ENCODE measurements around the gene MYBPH. TPM values are rescaled to one million over a fixed set of nuclear protein-coding genes. Genes with fewer than 3 reads are reported as not detected.

MYBPH gene
- total and polyA plus RNA-seq, 10 of the 15 experiments (the other 5 are each of a cell fraction or from before 2014, with no cell fraction given) = 0.06 to 0.10 TPM; not detected in 8

DNA sequence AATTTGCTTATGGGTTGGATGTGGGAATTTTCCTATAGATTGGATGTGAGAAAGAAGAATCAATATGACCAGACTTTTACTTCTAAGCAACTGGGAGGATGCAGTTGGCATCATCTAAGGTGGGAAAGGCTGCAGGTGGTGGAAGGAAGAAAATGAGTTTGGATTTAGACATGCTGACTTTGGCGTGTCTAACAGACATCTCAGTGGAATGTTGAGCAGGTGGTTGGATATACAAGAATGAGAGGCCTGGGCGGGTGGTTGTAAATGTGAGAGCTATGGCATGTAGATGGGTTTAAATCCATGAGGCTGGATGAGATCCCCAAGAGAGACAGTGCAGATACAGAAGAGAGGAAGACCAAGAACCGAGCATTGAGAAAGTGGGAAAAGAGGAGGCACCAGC, 37.6 kb downstream of the MYBPH start (continued):
- TF ChIP-seq, protein P1, sequence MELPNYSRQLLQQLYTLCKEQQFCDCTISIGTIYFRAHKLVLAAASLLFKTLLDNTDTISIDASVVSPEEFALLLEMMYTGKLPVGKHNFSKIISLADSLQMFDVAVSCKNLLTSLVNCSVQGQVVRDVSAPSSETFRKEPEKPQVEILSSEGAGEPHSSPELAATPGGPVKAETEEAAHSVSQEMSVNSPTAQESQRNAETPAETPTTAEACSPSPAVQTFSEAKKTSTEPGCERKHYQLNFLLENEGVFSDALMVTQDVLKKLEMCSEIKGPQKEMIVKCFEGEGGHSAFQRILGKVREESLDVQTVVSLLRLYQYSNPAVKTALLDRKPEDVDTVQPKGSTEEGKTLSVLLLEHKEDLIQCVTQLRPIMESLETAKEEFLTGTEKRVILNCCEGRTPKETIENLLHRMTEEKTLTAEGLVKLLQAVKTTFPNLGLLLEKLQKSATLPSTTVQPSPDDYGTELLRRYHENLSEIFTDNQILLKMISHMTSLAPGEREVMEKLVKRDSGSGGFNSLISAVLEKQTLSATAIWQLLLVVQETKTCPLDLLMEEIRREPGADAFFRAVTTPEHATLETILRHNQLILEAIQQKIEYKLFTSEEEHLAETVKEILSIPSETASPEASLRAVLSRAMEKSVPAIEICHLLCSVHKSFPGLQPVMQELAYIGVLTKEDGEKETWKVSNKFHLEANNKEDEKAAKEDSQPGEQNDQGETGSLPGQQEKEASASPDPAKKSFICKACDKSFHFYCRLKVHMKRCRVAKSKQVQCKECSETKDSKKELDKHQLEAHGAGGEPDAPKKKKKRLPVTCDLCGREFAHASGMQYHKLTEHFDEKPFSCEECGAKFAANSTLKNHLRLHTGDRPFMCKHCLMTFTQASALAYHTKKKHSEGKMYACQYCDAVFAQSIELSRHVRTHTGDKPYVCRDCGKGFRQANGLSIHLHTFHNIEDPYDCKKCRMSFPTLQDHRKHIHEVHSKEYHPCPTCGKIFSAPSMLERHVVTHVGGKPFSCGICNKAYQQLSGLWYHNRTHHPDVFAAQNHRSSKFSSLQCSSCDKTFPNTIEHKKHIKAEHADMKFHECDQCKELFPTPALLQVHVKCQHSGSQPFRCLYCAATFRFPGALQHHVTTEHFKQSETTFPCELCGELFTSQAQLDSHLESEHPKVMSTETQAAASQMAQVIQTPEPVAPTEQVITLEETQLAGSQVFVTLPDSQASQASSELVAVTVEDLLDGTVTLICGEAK (IDR thresholded peaks at IDR 0.05; ENCODE audit: borderline replicate concordance) = no peak

DNA sequence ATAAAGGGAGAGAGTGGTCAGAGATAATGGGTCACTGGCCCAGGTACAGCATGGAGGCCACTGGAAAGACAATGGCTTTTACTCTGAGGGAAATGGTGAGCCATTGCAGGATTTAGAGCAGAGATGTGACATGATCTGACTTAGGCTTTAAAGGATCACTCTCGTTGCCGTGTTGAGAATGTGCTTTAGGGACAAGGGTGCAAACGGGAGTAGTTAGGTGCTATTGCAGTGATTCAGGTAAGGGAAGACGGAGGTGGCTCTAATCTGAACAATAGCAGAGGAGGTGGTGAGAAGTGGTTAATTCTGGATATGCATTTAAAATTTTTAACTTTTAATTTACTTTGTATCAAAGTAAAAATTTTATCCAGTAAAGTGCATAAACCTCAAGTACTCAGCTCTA, 38.3 kb downstream of the MYBPH start:
- in situ Hi-C loops (cut with MboI) = no loop called here
- TF ChIP-seq, protein P2, sequence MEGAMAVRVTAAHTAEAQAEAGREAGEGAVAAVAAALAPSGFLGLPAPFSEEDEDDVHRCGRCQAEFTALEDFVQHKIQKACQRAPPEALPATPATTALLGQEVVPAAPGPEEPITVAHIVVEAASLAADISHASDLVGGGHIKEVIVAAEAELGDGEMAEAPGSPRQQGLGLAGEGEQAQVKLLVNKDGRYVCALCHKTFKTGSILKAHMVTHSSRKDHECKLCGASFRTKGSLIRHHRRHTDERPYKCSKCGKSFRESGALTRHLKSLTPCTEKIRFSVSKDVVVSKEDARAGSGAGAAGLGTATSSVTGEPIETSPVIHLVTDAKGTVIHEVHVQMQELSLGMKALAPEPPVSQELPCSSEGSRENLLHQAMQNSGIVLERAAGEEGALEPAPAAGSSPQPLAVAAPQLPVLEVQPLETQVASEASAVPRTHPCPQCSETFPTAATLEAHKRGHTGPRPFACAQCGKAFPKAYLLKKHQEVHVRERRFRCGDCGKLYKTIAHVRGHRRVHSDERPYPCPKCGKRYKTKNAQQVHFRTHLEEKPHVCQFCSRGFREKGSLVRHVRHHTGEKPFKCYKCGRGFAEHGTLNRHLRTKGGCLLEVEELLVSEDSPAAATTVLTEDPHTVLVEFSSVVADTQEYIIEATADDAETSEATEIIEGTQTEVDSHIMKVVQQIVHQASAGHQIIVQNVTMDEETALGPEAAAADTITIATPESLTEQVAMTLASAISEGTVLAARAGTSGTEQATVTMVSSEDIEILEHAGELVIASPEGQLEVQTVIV (IDR thresholded peaks at IDR 0.05; ENCODE audit: borderline replicate concordance, partially characterized antibody) = no peak
- BruUV-seq (replicated peaks) = no TSS peak
- no peak overlapping the region for H3K4me3 ChIP-seq
- FAIRE-seq (no peak), DNase-seq (ENCODE audit: low read depth, low spot score) (no peak), ATAC-seq (no peak)
- ChIA-PET POLR2A (no interaction called here), CTCF (no interaction called here), SMC1A (ENCODE audit: uncharacterized antibody, unreplicated experiment) (interaction anchor here (1.1 kb wide), 1 partner anchor 12 kb away, joined by 3 read pairs; no protein-coding TSS in a partner anchor), RAD21 (ENCODE audit: unreplicated experiment) (no interaction called here)
- H4K20me1 ChIP-seq (ENCODE audit: control insufficient read depth, insufficient read depth) = no peaks in the 10 kb centered on the region
- 46% methylated on average over 4 of the region's 4 CpGs for WGBS (ENCODE audit: insufficient coverage, insufficient replicate concordance, low lambda C conversion rate, missing lambda C conversion rate)
- no peaks in the 10 kb centered on the region for H3K9me3 ChIP-seq (replicated peaks; ENCODE audit: control insufficient read depth, insufficient read depth, low read length)
- H3K27ac ChIP-seq (ENCODE audit: control insufficient read depth, insufficient read depth) = no peak overlapping the region
- no peaks in the 10 kb centered on the region for H3K4me1 ChIP-seq (ENCODE audit: control insufficient read depth, insufficient read depth, low read length)
- no peak overlapping the region for H3K9ac ChIP-seq (ENCODE audit: control insufficient read depth, insufficient read depth, low read length)
- no peaks in the 10 kb centered on the region for H3K79me2 ChIP-seq (ENCODE audit: control insufficient read depth, insufficient read depth, low read length)
- no peak overlapping the region for H3K4me2 ChIP-seq (ENCODE audit: control insufficient read depth, insufficient read depth)
- H3K27me3 ChIP-seq (replicated peaks in 1 of 2; ENCODE audit: control insufficient read depth in 2 of 2, insufficient read depth in 2 of 2, low read length in 1 of 2) = peaks cover 7 to 9% of the 10 kb centered on the region in 2 experiments; a peak in 3 of 4 replicates
- H2AFZ ChIP-seq (ENCODE audit: control insufficient read depth, low read depth, low read length) = no peak overlapping the region
- no peaks in the 10 kb centered on the region for H3K36me3 ChIP-seq (ENCODE audit: control insufficient read depth in 2 of 2, insufficient read depth in 2 of 2, low read length in 1 of 2)
- intact Hi-C loops (cut with micrococcal nuclease; ENCODE audit: unreplicated experiment) = no loop called here
